Retinal pigment epithelial cell (primary cell): ENCODE measurements around the gene DNAL1.

Experiments
- DNase-seq: peaks from one replicate; pipeline ENCODE4 v3.0.0-alpha.2; 2010; ENCODE audit warnings: low read depth
- H3K4me3 ChIP-seq: 2 replicates; pipeline ENCODE4 v1.5.1; 2011; ENCODE audit warnings: mild to moderate bottlenecking, low read length, control low read depth, moderate library complexity
- TF ChIP-seq, protein P1 (sequence below): conservative IDR thresholded peaks from 2 replicates; pipeline ENCODE4 v1.5.1; 2011; ENCODE audit warnings: low read depth, low read length, control low read depth, inconsistent platforms

The DNAL1 gene

DNA sequence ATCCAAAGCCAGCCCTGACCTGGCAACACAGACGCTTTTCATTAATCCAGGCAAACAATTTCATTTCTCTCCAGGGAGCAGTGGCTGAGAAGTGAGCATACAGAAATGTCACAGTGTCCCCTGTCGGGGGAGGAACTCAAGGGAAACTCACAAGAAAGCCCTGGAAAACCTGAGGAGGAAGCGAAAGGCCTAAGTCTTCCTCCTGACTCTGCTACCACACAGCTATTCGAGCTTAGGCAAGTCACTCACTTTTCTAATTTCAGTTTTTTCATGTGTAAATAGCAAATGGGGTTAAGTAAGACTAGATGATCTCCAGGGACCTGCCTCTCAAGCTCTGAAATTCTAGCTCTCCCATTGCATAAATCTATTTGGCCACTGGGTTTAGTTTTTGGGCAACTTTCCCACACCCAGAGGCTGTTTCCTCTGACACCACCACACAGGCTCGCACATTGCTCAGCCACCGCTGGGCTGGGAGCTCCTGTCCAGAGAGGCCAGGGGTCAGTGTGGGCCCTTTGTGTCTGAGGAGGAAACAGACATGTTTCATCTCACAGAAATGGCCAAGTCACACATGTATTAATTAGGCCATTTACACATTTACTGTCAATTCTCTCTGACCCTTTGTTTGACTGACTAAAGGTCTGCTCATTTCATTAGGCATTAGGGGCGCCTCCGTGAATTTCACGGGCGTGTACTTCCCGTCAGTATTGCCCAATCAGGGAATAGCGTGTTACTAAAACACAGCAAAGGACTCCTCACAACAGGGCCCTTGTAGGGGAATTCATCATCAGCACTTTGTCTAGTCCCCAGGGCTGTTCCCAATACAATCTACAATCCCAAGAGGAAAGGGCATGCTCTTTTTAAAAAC, 79.2 kb downstream of the DNAL1 start:
- no peak for DNase-seq
- no peak overlapping the region for H3K4me3 ChIP-seq
- TF ChIP-seq, protein P1, sequence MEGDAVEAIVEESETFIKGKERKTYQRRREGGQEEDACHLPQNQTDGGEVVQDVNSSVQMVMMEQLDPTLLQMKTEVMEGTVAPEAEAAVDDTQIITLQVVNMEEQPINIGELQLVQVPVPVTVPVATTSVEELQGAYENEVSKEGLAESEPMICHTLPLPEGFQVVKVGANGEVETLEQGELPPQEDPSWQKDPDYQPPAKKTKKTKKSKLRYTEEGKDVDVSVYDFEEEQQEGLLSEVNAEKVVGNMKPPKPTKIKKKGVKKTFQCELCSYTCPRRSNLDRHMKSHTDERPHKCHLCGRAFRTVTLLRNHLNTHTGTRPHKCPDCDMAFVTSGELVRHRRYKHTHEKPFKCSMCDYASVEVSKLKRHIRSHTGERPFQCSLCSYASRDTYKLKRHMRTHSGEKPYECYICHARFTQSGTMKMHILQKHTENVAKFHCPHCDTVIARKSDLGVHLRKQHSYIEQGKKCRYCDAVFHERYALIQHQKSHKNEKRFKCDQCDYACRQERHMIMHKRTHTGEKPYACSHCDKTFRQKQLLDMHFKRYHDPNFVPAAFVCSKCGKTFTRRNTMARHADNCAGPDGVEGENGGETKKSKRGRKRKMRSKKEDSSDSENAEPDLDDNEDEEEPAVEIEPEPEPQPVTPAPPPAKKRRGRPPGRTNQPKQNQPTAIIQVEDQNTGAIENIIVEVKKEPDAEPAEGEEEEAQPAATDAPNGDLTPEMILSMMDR = no peak

- TF ChIP-seq, protein P1 = no peak
- no peak for DNase-seq
- no peak overlapping the region for H3K4me3 ChIP-seq
Measured at GRCh38 chr14:73724696-73725095, 79.9 kb downstream of the DNAL1 start.

DNA sequence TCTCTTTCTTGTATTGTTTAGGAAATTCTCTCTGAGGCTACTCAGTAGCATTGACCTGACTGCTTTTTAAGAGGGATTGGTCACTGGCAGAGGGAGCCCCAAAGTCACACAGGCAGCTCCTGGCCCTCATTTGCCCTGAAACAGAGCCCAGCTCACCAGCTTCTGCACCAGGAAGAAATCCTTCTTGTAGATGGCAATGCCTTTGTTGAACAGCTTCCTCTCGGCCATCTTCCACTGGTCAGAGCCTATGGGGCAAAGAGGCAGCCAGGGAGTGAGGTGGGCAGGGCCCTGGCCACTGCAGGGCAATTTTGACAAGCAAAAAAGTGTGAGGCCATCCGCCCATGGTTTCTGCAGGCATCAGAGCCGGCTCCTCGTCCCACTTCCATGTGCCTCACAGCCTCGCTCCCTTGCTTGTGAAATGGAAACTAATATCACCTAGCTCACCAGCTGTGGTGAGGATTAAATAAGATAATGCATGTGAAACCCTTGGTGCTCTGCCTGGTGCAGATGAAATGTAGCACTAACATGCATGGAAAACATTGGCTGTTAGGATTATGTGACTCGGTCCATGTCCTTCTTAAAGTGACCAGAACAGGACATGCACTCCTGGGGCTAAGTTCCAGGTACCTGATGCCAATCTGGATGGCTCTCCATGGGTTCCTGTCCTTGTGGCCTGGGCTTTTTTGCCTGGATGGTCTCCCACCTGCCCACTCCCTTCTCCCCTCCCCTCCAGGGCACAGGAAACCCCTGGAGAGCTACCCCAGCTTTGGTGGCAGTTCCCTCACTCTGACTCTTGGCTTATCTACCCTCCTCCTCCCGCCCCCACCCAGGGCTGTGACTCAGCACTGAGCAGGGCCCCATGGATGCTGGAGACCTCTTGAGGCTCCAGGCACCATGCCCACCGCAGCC, 80.6 kb downstream of the DNAL1 start:
- DNase-seq = no peak
- no peak overlapping the region for H3K4me3 ChIP-seq
- TF ChIP-seq, protein P1 = no peak

GRCh38 chr14:73726025-73726961, 81.5 kb downstream of the DNAL1 start:
- no peak for DNase-seq
- no peak overlapping the region for H3K4me3 ChIP-seq

GRCh38 chr14:73727166-73727565, 82.4 kb downstream of the DNAL1 start:
- no peak for DNase-seq
- TF ChIP-seq, protein P1 = no peak
- H3K4me3 ChIP-seq = no peak overlapping the region

More at GRCh38 chr14:73726025-73726961, 81.5 kb downstream of the DNAL1 start:
- TF ChIP-seq, protein P1 = no peak

DNA sequence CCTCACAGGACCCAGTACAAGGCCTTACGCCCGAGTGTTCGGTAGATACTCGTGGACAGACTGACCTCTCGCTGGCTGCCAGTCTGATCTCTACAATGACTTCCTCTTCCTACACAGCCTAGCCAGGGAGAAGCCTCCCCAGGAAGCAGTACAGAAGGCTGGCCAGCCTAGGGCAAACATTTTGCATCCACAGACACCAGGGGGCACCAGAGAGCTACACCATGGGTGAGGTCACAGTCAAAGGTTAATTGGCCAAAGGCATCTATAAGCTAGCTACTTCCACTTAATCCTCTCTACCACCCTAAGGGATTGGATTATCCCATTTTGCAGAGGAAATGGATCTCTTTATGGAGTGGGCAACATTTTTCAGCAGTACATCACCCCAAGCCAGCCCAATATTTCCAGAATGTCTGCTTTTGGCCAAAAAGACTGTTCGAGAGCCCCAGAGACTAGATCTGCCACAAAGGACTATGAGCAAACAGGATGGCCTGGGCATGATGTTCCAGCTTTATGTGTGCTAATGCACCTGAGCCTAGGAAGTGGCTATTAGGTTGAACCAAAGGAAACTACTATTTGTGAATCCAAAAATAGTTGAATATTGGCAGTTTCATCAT, 84.0 kb downstream of the DNAL1 start:
- H3K4me3 ChIP-seq = no peak overlapping the region
- DNase-seq = peak; percentile 62
- TF ChIP-seq, protein P1 = peak; percentile 94
